Upper lobe of right lung (tissue), 1 donor: ENCODE measurements around the gene ACOT7. TPM values are rescaled to one million over a fixed set of nuclear protein-coding genes. Genes with fewer than 3 reads are reported as not detected.
"Not testable (repeated sequence)": the region's sequence is repeated elsewhere in the genome, so short reads cannot be mapped to it uniquely, and the experiment has no call there.

Source experiments
- ATAC-seq: fragments of 200-7000 bp; cut with Tn5 transposase; one replicate; pipeline ENCODE4 v1.9.1; 2020; ENCODE audit warnings: mild to moderate bottlenecking, moderate library complexity
- DNase-seq: peaks from one replicate; pipeline ENCODE4 v3.0.0-alpha.2; 2020
- H3K27ac ChIP-seq: fragments of 200-600 bp; one replicate; pipeline ENCODE4 v1.8.0; 2022
- H3K27me3 ChIP-seq: fragments of 200-600 bp; one replicate; pipeline ENCODE4 v1.8.0; 2022; ENCODE audit warnings: mild to moderate bottlenecking
- H3K36me3 ChIP-seq: fragments of 200-600 bp; one replicate; pipeline ENCODE4 v1.8.0; 2022
- H3K4me1 ChIP-seq: fragments of 200-600 bp; one replicate; pipeline ENCODE4 v1.8.0; 2022
- H3K4me3 ChIP-seq: fragments of 200-600 bp; one replicate; pipeline ENCODE4 v1.8.0; 2022; ENCODE audit warnings: mild to moderate bottlenecking
- H3K9me3 ChIP-seq: fragments of 200-600 bp; one replicate; pipeline ENCODE4 v1.8.0; 2022
- CTCF ChIP-seq: fragments of 200-600 bp; IDR thresholded peaks from one replicate; pipeline ENCODE4 v1.8.0; 2022; ENCODE audit warnings: antibody characterized with exemption
- intact Hi-C: fragments of 100-400 bp; cut with DNase I; formaldehyde crosslinking; loops from one replicate; pipeline ENCODE4 v1.11.0; 2022
- total RNA-seq: library from RNA; stranded (reverse); fragmentation: NEBNext Ultra II Directional; extraction: Animal tissue kit (Norgen Biotek cat#: 25700); gene quantifications from one replicate; pipeline ENCODE4 v1.2.1, GENCODE V29; 2021
- donor health status: DM: no; HTN: yes; CAD: no; lungs with severe emphysema.

The ACOT7 gene
- total RNA-seq, 1 donor from 2014 or later = 22.8 TPM

DNA sequence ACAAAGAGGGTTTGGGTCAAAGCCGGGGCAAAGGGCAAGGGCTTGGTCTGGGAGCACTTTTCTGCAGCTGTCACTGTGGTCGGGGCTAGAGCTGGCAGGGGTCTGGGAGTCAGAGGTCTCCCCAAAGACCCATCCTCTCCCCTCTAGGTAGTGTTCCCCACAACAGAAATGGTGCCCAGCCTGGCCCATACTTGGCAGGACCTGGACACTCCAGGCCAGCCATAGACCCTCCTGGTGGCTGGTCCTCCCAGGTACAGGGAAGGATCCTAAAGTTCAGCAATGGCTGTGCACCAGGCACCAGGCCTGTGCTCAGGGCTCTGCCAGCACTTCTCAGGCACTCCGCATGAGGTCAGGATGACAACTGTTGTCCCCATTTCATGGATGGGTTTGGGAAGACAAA is 42.0 kb upstream of the ACOT7 start:
- peaks cover 24% of the 10 kb centered on the region for H3K27me3 ChIP-seq
- intact Hi-C loops = no loop called here
- H3K9me3 ChIP-seq = no peaks in the 10 kb centered on the region
- H3K4me1 ChIP-seq = no peaks in the 10 kb centered on the region
- ATAC-seq (no peak), DNase-seq (no peak)
- TF ChIP-seq CTCF = no peak
- H3K36me3 ChIP-seq = no peaks in the 10 kb centered on the region
- H3K4me3 ChIP-seq = no peak overlapping the region
- no peak overlapping the region for H3K27ac ChIP-seq

- Histone ChIP-seq H3K27me3 (peaks cover 25% of the 10 kb centered on the region), H3K27ac (no peak overlapping the region), H3K9me3 (no peaks in the 10 kb centered on the region), H3K4me1 (no peaks in the 10 kb centered on the region), H3K36me3 (no peaks in the 10 kb centered on the region), H3K4me3 (no peak overlapping the region)
- TF ChIP-seq CTCF = no peak
- ATAC-seq (no peak), DNase-seq (no peak)
- intact Hi-C loops = no loop called here
Measured at GRCh38 chr1:6435129-6435528, 41.6 kb upstream of the ACOT7 start.

GRCh38 chr1:6434186-6434585 is 40.6 kb upstream of the ACOT7 start:
- ATAC-seq = no peak

DNA sequence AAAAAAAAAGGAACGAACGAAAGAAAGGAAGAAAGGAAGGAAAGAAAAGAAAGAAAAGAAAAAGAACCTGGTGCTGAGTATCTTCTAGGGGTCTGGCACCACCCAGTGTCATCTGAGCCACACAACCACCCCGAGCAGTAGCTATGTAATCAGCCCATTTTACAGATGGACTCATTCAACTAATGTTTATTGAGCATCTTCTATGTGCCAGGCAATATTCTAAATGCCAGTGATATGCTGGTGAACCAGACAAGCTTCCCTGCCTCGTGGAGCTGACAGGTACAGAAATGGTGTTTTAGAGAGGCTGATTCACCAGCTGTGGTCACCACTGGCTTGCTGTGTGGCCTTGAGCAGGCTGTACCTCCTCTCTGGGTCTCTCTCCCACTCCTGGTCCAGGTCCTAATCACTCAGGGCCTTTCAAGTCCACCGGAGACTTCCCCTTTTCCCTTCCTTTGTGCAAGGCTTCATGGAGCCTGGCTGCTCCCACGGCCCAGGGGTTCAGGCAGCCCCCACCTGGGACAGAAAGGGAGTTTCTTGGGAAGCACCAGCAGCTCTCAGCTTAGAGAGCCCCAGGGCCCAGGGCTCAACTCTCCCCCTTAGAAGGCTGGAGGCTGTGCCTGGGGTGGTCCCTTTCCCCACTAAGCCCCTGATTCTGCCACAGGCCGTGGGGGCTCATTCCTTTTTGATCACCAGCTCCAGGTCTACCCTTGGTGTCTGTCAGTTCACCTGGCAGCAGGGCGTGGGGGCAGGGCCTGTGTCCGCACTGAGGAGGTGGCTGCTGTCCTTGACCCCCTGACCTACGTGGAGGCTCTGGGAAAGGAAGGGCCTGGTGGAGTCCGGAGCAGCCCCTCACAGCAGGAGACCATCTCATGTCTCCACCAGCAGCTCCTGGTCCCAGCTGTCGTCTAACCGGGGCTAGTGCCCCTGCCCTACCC is 38.3 kb upstream of the ACOT7 start:
- H3K9me3 ChIP-seq, intact Hi-C loops, H3K36me3 ChIP-seq, ATAC-seq, H3K4me3 ChIP-seq, H3K4me1 ChIP-seq, DNase-seq, H3K27ac ChIP-seq: not testable (repeated sequence)
- peaks cover 24% of the 10 kb centered on the region for H3K27me3 ChIP-seq

More at GRCh38 chr1:6434186-6434585, 40.6 kb upstream of the ACOT7 start:
- intact Hi-C loops = no loop called here
- H3K4me3 ChIP-seq = no peak overlapping the region
- H3K36me3 ChIP-seq = no peaks in the 10 kb centered on the region
- no peak for TF ChIP-seq CTCF
- DNase-seq = no peak
- no peaks in the 10 kb centered on the region for H3K9me3 ChIP-seq
- peaks cover 19% of the 10 kb centered on the region for H3K27me3 ChIP-seq
- H3K27ac ChIP-seq = no peak overlapping the region
- H3K4me1 ChIP-seq = no peaks in the 10 kb centered on the region

- intact Hi-C loops, H3K27ac ChIP-seq, H3K36me3 ChIP-seq, DNase-seq, H3K4me1 ChIP-seq, H3K9me3 ChIP-seq, H3K4me3 ChIP-seq: not testable (repeated sequence)
- ATAC-seq = peak; percentile 27
- peaks cover 45% of the 10 kb centered on the region for H3K27me3 ChIP-seq
Measured at GRCh38 chr1:6429660-6430411, 36.3 kb upstream of the ACOT7 start.

GRCh38 chr1:6428453-6428852 is 34.9 kb upstream of the ACOT7 start:
- H3K27me3 ChIP-seq = peaks cover 57% of the 10 kb centered on the region
- ATAC-seq, H3K4me3 ChIP-seq, DNase-seq, intact Hi-C loops, H3K36me3 ChIP-seq, H3K27ac ChIP-seq, H3K9me3 ChIP-seq: not testable (repeated sequence)
- H3K4me1 ChIP-seq = peaks cover 13% of the 10 kb centered on the region
